Fibroblast of skin of right quadriceps (primary cell): ENCODE measurements around the gene PLA2G12B.
"Not testable (repeated sequence)": the region's sequence is repeated elsewhere in the genome, so short reads cannot be mapped to it uniquely, and the experiment has no call there.

Experiments used
- DNase-seq: peaks from one replicate; pipeline ENCODE4 v3.0.0-alpha.2; 2013

Gene PLA2G12B

DNA sequence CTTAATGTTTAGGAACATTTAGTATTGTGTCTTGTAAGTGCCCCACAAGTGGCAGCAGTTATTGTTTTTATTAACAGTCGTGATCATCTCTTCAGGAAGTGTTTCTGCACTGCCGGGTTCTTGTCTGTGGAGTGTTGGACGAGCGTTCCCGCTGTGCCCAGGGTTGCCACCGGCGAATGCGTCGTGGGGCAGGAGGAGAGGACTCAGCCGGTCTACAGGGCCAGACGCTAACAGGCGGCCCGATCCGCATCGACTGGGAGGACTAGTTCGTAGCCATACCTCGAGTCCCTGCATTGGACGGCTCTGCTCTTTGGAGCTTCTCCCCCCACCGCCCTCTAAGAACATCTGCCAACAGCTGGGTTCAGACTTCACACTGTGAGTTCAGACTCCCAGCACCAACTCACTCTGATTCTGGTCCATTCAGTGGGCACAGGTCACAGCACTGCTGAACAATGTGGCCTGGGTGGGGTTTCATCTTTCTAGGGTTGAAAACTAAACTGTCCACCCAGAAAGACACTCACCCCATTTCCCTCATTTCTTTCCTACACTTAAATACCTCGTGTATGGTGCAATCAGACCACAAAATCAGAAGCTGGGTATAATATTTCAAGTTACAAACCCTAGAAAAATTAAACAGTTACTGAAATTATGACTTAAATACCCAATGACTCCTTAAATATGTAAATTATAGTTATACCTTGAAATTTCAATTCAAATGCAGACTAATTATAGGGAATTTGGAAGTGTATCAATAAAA, 22.2 kb downstream of the PLA2G12B start:
- no peak for DNase-seq

- no peak for DNase-seq
These were observed 24.3 kb downstream of the PLA2G12B start for GRCh38 chr10:72930276-72930675.

- no peak for DNase-seq
These were observed 25.8 kb downstream of the PLA2G12B start for GRCh38 chr10:72928798-72929197.

- DNase-seq, result no peak
These were observed 27.1 kb downstream of the PLA2G12B start for GRCh38 chr10:72927485-72927884.

GRCh38 chr10:72925951-72926465, 28.6 kb downstream of the PLA2G12B start:
- no peak for DNase-seq

DNA sequence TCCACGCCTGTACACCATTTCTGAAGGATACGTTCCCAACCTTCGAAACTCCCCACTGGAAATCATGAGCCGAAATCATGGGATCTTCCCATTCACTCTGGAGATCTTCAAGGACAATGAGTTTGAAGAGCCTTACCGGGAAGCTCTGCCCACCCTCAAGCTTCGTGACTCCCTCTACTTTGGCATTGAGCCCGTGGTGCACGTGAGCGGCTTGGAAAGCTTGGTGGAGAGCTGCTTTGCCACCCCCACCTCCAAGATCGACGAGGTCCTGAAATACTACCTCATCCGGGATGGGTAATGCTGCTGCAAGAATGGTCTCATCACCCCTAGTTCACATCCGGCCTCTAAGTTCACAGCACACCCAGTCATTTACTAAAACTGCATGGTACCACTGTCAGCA, 30.3 kb downstream of the PLA2G12B start:
- no peak for DNase-seq

- not testable (repeated sequence) for DNase-seq
These were observed 33.4 kb downstream of the PLA2G12B start for GRCh38 chr10:72921147-72921683.

DNA sequence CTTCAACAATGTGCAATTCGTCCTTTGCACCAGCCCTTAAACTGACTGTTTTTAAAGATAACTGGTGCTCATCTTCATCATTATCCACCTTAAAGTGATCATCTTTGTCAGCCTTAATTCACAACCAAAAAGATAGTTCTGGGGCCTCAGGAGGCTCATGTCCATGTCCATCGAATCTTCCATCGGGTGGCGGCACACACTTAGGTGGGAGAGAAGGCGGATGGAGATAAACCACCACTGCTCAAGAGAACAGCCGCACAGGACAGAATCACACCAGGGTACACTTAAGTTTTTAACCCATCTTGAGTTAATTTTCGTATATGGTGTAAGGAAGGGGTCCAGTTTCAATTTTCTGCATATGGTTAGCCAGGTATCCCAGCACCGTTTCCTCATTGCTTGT, 36.3 kb downstream of the PLA2G12B start:
- DNase-seq, result no peak

GRCh38 chr10:72917803-72918332, 36.7 kb downstream of the PLA2G12B start:
- DNase-seq, result not testable (repeated sequence)

DNA sequence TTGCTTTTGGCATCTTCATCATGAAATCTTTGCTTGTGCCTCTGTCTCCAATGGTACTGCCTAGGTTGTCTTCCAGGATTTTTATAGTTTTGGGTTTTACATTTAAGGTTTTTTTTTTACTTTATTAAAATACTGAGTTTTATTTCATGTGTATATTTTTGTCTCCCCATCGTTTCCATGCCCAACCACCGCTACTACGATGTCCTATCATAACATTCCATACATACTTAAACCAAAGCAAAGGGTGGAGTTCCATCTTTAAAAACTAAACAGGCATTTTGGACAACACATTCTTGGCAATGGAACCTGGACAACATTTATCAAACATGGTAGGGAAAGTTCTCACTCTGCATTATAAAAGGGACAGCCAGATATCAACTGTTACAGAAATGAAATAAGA, 37.4 kb downstream of the PLA2G12B start:
- DNase-seq, result not testable (repeated sequence)

DNA sequence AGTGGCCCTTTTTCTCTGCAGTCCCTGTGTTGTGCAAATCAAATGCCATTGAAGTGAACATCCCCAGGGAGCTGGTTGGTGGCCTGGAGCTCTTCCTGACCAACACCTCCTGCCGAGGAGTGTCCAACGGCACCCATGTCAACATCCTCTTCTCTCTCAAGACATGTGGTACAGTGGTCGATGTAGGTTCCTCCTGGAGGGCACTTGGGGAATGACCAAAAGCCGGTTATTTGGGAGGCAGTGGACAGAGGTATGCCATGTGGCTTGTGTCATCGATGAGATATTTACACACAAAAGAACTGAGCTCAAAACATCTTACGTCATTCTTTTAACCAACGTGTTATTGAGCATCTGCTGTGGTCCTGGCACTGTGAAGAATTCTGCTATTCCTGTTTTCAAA, 41.3 kb downstream of the PLA2G12B start:
- no peak for DNase-seq

DNA sequence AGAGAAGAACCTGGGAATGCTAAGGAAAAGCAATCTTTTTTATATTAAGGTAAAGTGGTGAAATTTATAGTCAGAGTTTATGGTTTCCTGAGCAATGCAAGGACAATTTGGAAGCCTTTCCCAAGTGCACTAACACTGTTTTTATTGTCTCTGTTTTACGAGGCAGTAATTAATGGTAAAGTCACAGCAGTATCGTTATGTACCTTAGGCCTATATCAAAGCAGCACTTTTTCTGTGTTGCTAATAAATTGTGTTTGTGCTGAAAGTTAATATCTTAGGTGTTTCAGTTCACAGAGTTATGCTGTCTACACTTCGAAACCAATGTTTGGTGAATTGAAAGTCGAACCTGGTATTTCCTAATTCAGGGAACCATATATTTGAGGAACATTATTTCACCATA, 41.9 kb downstream of the PLA2G12B start:
- no peak for DNase-seq

DNA sequence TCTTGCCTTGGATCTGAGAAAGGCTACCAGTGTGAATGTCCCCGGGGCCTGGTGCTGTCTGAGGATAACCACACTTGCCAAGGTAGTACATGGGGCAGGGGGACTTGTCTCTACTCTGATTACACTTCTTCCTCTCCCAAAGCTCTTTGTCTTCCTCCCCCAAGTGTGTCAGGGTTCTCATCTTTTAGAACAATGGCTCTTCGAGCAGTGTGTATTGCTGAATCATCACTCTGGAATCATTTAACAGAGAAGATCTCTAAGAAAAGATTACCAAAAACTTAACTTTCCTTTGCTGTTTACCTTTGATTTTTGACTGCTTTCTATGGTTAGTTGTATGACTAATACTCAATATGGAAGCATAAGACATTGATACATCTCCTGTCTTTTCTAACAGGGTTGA, 42.8 kb downstream of the PLA2G12B start:
- DNase-seq, result no peak

- no peak for DNase-seq
These were observed 43.9 kb downstream of the PLA2G12B start for GRCh38 chr10:72910705-72911104.

- DNase-seq, result no peak
These were observed 48.2 kb downstream of the PLA2G12B start for GRCh38 chr10:72906446-72906845.

GRCh38 chr10:72904806-72905205, 49.8 kb downstream of the PLA2G12B start:
- no peak for DNase-seq

DNA sequence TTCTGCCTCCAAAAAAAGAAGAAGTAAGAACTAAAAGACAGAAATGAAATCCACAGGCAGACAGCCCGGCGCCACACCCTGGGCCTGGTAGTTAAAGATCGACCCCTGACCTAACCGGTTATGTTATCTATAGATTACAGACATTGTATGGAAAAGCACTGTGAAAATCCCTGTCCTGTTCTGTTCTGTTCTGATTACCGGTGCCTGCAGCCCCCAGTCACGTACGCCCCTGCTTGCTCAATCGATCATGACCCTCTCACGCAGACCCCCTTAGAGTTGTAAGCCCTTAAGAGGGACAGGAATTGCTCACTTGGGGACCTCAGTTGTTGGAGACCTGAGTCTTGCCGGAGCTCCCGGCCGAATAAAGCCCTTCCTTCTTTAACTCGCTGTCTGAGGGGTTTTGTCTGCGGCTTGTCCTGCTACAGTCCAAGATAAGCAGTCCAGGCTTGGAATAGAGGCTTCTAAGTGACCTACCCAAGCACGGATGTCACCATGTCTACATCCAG, 50.6 kb downstream of the PLA2G12B start:
- DNase-seq, result not testable (repeated sequence)

GRCh38 chr10:72899545-72899944, 55.1 kb downstream of the PLA2G12B start:
- no peak for DNase-seq

DNA sequence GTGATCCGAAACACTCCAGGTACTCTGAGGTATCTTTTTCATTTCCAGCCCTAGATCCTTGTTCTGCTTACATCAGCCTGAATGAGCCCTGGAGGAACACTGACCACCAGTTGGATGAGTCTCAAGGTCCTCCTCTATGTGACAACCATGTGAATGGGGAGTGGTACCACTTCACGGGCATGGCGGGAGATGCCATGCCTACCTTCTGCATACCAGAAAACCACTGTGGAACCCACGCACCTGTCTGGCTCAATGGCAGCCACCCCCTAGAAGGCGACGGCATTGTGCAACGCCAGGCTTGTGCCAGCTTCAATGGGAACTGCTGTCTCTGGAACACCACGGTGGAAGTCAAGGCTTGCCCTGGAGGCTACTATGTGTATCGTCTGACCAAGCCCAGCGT, 56.0 kb downstream of the PLA2G12B start:
- no peak for DNase-seq

GRCh38 chr10:72895236-72895850, 59.3 kb downstream of the PLA2G12B start:
- DNase-seq, result no peak

DNA sequence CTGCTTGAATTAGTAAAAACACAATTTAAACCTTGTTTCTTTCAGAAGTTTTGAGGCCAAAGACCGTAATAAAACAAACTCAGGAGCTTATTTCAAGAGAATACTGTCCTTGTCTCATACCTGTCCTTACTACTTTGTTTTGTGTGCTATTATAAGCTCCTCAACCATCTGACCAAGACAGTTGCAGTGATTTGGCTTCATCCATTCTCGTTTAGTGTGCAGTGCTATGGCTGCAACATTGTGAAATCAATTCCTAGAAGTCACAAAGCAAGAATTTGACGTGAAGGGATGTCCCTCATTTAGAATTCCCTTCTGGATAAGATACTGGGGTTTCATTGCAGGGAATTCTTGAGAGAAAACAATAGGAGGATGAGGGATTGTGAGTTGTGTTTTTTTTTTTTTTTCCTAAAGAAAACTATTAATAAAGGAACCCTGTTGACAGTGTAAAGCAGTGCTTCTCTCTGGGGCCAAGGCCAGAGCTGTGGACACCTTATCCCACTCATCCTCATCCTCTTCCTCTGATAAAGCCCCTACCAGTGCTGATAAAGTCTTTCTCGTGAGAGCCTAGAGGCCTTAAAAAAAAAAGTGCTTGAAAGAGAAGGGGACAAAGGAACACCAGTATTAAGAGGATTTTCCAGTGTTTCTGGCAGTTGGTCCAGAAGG, 61.3 kb downstream of the PLA2G12B start, which contains the start of gene OIT3:
OIT3 (plus strand) TSS at position 604 of the 663 bp plus-strand sequence. CDS start 60 bp downstream, outside the sequence.
- no peak for DNase-seq

GRCh38 chr10:72890086-72890485, 64.5 kb downstream of the PLA2G12B start:
- no peak for DNase-seq

GRCh38 chr10:72889391-72889831, 65.2 kb downstream of the PLA2G12B start:
- DNase-seq, result peak; percentile 24
